Upper lobe of left lung (tissue), 4 donors: ENCODE measurements around the gene RTL10.

ENCODE experiments used
- EP300 ChIP-seq, 4 donors: sonication (generic); formaldehyde crosslinking; IDR thresholded peaks; one replicate each; pipeline ENCODE4 v1.5.1; 2017; ENCODE audit warnings: antibody characterized with exemption in 4 of 4, control low read depth in 2 of 4
- POLR2A ChIP-seq, 4 donors: fragments of 450-650 bp; IDR thresholded peaks; one replicate each; pipeline ENCODE4 v1.5.1; 2016 to 2017; ENCODE audit warnings: antibody characterized with exemption in 4 of 4, mild to moderate bottlenecking in 2 of 4
- POLR2AphosphoS5 ChIP-seq, 2 donors: sonication (generic); formaldehyde crosslinking; IDR thresholded peaks; one replicate each; pipeline ENCODE4 v1.5.1; 2017; ENCODE audit warnings: antibody characterized with exemption in 2 of 2

DNA sequence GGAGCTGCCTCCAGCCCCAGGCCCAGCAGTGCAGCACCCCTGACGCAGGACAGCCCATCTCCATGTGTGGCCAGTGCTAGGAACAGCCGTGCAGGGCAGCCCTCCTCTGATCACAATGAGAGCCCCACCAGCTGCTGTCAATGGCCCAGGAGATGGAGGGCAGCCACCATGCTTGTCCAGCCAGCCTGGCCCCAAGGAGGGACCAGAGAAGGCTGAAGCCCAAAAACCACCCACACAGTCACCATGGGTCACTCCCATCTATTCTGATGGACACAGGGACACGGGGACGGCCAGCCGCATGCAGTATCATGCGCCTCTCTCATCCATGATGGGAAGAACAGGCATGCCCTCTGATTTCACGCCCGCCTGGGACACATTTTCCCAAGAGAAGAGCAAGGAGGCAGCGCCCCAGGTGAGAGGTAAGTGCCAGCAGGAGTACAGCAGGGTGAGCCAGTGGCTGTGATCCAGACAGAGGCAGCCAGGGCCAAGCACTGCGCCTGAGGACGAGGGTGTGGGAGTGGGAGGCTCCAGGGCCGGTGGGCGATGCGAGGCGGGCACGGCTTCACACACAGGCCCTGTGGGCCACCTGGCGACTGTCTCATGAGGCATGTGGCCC lies 33.6 kb upstream of the RTL10 start:
- TF ChIP-seq EP300 (IDR thresholded peaks at IDR 0.05), result no peak
- TF ChIP-seq POLR2A (IDR thresholded peaks at IDR 0.05), result no peak
- TF ChIP-seq POLR2AphosphoS5 (IDR thresholded peaks at IDR 0.05), result no peak
